Choroid plexus epithelial cell (primary cell): Measurements from ENCODE around the gene PAX3.

Experiments
- DNase-seq: peaks from one replicate; pipeline ENCODE4 v3.0.0-alpha.2; 2010; ENCODE audit warnings: low read depth
- H3K4me3 ChIP-seq: 2 replicates; pipeline ENCODE4 v1.5.1; 2011; ENCODE audit warnings: low read depth, mild to moderate bottlenecking, control low read depth, low read length, moderate library complexity
- TF ChIP-seq, protein P1 (sequence below): conservative IDR thresholded peaks from 2 replicates; pipeline ENCODE4 v1.5.1; 2011; ENCODE audit warnings: low read depth, mild to moderate bottlenecking, control low read depth, inconsistent platforms, low read length, moderate library complexity

PAX3 gene

DNA sequence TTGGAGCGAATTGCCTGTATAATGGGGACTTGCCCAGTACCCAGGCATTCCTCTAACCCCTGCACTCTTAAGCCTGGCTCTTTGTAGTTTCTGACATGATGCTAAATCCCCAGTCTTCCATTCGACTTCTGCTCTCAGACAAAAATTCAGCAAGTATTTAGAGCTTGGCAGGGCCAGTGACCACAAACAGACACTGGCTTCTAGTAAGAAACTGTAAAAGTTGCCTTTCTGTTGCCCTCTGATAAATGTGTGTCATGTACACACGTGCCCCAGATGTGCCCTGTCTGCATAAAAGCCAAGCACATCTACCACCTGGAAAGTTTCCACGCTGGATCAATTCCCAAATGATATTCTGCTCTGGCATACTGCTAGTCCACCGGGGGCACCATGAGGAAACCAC, 18.0 kb downstream of the PAX3 start:
- TF ChIP-seq, protein P1, sequence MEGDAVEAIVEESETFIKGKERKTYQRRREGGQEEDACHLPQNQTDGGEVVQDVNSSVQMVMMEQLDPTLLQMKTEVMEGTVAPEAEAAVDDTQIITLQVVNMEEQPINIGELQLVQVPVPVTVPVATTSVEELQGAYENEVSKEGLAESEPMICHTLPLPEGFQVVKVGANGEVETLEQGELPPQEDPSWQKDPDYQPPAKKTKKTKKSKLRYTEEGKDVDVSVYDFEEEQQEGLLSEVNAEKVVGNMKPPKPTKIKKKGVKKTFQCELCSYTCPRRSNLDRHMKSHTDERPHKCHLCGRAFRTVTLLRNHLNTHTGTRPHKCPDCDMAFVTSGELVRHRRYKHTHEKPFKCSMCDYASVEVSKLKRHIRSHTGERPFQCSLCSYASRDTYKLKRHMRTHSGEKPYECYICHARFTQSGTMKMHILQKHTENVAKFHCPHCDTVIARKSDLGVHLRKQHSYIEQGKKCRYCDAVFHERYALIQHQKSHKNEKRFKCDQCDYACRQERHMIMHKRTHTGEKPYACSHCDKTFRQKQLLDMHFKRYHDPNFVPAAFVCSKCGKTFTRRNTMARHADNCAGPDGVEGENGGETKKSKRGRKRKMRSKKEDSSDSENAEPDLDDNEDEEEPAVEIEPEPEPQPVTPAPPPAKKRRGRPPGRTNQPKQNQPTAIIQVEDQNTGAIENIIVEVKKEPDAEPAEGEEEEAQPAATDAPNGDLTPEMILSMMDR, result no peak
- H3K4me3 ChIP-seq, result no peak overlapping the region
- no peak for DNase-seq

DNA sequence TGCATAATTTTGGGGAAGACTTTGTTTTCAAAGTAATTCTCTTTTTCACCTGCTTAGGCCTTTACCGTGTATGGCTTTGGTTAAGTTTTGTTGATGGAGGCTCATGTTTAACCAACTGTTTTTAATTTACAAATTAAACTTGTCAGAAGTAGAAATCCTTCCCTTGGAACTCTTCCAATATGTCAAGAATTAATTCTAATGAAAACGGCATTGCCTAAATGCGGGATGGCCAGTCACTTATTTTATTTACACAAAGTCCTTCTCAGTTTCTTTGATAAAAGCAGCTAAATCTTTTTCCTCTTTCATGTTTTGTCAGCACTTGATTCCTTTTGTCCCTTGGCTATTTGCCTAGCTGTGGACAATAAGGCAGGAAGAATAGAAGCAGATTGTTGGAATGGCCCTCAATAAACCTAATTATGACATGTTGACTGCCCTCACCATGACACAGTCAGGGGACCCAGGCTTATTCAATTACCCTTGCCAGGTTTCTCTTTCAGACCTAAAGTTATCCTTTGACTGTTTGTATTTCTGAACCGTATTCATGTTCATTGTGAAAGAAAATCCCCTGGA, 26.3 kb downstream of the PAX3 start:
- TF ChIP-seq, protein P1, result no peak
- H3K4me3 ChIP-seq, result no peak overlapping the region
- DNase-seq, result no peak

DNA sequence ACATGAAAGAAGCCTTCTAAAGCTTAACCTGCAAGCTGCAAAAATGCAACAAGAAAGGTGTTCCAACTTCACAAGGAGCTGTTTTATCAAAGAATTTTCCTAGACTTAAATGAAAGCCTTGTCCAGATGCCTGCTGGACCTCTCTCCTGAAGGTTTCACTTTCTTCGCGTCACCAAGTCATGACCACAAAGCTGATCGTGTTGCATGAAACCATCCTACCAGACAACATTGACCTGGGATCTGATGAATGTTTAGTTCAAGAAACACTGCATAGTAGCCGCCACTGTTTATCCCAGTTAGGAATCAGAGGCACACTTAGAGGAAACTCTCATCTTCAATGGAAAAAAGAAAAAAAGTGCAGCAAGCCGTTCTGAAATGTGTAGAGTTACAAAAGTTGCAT, 26.9 kb downstream of the PAX3 start:
- TF ChIP-seq, protein P1, result no peak
- DNase-seq, result no peak
- no peak overlapping the region for H3K4me3 ChIP-seq

DNA sequence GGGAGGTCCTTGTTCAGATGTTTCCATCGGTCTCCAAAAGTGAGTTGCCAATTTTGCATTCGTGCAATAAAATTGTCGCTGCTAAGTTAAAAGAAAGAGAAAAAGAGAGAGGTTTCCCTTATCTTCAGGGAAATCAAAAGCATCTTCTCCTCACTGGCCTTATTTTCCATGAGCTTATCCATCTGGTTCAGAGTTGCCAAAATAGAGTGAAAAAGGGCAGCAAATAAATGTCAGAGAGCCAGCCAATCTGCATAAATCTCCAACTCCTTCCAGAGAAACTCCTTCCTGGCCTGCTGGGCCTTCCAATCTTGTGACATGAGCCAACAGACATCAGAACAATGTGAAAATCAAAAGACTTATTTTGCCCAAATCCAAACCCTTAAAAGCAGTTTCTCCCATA, 28.4 kb downstream of the PAX3 start:
- DNase-seq, result no peak
- H3K4me3 ChIP-seq, result no peak overlapping the region
- TF ChIP-seq, protein P1, result no peak

DNA sequence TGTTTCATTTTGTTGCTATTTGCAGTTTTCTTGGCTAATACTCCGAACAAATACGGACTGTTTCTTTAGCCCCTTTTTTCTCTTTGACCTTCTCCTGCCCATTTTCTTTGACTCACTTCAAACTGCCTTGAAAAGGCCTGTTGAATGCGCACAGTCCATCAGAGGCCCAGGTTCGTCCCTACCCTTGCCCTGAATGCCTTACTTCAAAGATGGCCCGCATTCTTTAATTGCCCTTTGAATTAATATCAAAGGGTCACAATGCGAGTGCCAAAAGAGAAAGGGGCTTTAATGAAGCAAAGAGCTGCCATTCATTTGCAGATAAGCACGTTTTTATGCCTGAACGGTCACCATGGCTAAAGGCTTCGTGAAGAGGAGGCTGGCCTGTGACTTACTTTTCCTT, 29.7 kb downstream of the PAX3 start:
- no peak overlapping the region for H3K4me3 ChIP-seq
- TF ChIP-seq, protein P1, result no peak
- DNase-seq, result no peak

DNA sequence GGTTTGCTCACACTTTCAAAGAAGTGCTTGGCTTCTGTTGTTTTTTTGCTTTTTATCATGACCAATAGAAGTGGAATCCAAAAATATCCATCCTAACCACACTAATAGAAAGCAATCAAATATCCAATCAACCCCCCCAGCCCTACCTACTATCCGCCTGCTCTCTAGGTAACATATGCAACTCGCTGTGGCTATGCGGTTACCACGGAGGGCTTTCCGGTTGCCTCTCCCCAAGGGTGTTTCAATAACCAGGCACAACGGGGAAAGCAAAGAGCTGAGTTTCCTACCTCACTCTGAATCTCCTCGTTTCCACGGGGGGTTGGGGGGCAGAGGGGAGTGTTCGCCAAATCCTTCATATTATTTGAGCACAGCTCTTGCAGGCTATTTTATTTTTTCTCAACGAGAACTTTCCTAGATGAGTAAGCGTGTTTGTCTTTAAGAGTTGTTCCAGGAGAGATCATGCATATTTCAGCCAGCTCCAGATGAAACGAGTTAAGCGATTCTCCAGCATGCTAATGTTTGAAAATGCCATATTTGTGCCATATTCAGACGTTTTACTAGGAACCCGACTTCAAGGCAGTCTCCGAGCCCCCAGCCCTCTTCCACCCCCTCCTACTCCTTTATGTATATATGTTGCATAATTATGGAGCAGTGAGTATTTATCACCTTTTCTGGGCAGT, 30.3 kb downstream of the PAX3 start:
- no peak overlapping the region for H3K4me3 ChIP-seq
- no peak for DNase-seq
- TF ChIP-seq, protein P1, result no peak

DNA sequence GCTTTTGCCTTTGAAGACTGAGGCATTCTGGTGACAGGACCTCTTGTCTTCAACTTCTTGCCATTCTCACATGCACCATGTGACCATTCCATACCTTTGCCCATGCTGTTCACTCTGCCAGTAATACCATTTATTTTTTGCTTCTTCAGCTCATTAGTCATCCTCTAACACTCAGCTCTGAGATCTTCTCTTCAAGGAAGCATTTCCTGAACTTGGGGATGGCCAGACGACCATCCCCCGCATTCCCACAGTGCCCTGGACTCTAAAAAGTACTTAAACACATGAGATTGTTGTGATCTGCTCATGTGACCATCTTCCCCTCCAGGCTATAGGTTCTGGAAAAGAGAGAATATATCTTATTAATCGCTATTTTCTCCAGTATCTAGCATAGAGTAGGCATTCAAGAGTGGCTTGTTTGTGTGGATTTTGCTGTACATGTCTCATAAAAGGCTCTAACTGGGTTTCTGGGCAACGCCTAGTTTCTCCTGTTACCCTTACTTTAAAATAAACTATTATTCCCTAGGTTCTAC, 33.9 kb downstream of the PAX3 start:
- TF ChIP-seq, protein P1, result no peak
- H3K4me3 ChIP-seq, result no peak overlapping the region
- no peak for DNase-seq
